HepG2 (cell line): ENCODE measurements around the gene PTCRA. TPM values are rescaled to one million over a fixed set of nuclear protein-coding genes. Genes with fewer than 3 reads are reported as not detected.

ENCODE experiments used
- ARID4A ChIP-seq: sonication (generic); formaldehyde crosslinking; IDR thresholded peaks from 2 replicates; pipeline ENCODE4 v1.5.0; 2020; ENCODE audit warnings: mild to moderate bottlenecking, missing genetic modification reagents, borderline replicate concordance
- HMGA1 ChIP-seq: sonication (generic); formaldehyde crosslinking; conservative IDR thresholded peaks from 2 replicates; pipeline ENCODE4 v1.4.0; 2020; ENCODE audit warnings: missing genetic modification reagents
- JUND ChIP-seq: sonication (generic); formaldehyde crosslinking; IDR thresholded peaks from 2 replicates; pipeline ENCODE4 v1.8.0; 2022; ENCODE audit warnings: mild to moderate bottlenecking, missing genetic modification reagents
- KDM6A ChIP-seq: IDR thresholded peaks from 2 replicates; pipeline ENCODE4 v1.6.1; 2016; ENCODE audit warnings: low read depth
- KLF11 ChIP-seq: IDR thresholded peaks from 2 replicates; pipeline ENCODE4 v1.6.1; 2016; ENCODE audit warnings: missing compliant biosample characterization
- MED13 ChIP-seq: sonication (generic); formaldehyde crosslinking; IDR thresholded peaks from 2 replicates; pipeline ENCODE4 v1.5.0; 2020; ENCODE audit warnings: missing genetic modification reagents
- MXD3 ChIP-seq: IDR thresholded peaks from 2 replicates; pipeline ENCODE4 v1.6.1; 2016; ENCODE audit warnings: mild to moderate bottlenecking, missing biosample characterization, missing genetic modification reagents
- NFE2L1 ChIP-seq: sonication (generic); formaldehyde crosslinking; IDR thresholded peaks from 2 replicates; pipeline ENCODE4 v1.4.0; 2020; ENCODE audit warnings: missing genetic modification reagents, mild to moderate bottlenecking, borderline replicate concordance
- NFIB ChIP-seq: sonication (generic); formaldehyde crosslinking; IDR thresholded peaks from 2 replicates; pipeline ENCODE4 v1.9.0; 2021; ENCODE audit warnings: missing genetic modification reagents, mild to moderate bottlenecking, borderline replicate concordance
- NR2F2 ChIP-seq: IDR thresholded peaks from 2 replicates; pipeline ENCODE4 v1.6.1; 2012; ENCODE audit warnings: low read depth, inconsistent platforms, borderline replicate concordance
- PREB ChIP-seq: sonication (generic); formaldehyde crosslinking; IDR thresholded peaks from 2 replicates; pipeline ENCODE4 v1.4.0; 2020; ENCODE audit warnings: missing genetic modification reagents
- SOX6 ChIP-seq, 2 experiments: fragments of 450-650 bp in 1 of 2; sonication (generic) in 1 of 2; formaldehyde crosslinking in 1 of 2; IDR thresholded peaks; 2 replicates each; pipeline versions ENCODE4 v1.4.0 to v1.6.1; 2017 to 2020; ENCODE audit warnings: antibody characterized with exemption in 1 of 2, mild to moderate bottlenecking in 1 of 2, missing genetic modification reagents in 1 of 2
- SP4 ChIP-seq: sonication (generic); formaldehyde crosslinking; IDR thresholded peaks from 2 replicates; pipeline ENCODE4 v1.8.1; 2023; ENCODE audit warnings: mild to moderate bottlenecking, missing genetic modification reagents
- ZNF564 ChIP-seq: sonication (generic); formaldehyde crosslinking; IDR thresholded peaks from 2 replicates; pipeline ENCODE4 v1.8.1; 2023; ENCODE audit warnings: mild to moderate bottlenecking, missing genetic modification reagents
- ZNF619 ChIP-seq: sonication (generic); formaldehyde crosslinking; IDR thresholded peaks from 2 replicates; pipeline ENCODE4 v1.4.0; 2020; ENCODE audit warnings: mild to moderate bottlenecking, missing genetic modification reagents
- ZNF660 ChIP-seq: sonication (generic); formaldehyde crosslinking; IDR thresholded peaks from 2 replicates; pipeline ENCODE4 v1.5.1; 2020; ENCODE audit warnings: mild to moderate bottlenecking, low read depth, missing genetic modification reagents, borderline replicate concordance
- ZNF713 ChIP-seq: sonication (generic); formaldehyde crosslinking; IDR thresholded peaks from 2 replicates; pipeline ENCODE4 v1.4.0; 2020; ENCODE audit warnings: mild to moderate bottlenecking, missing genetic modification reagents
- ZSCAN12 ChIP-seq: sonication (generic); formaldehyde crosslinking; IDR thresholded peaks from 2 replicates; pipeline ENCODE4 v1.9.0; 2021; ENCODE audit warnings: mild to moderate bottlenecking, missing genetic modification reagents
- polyA plus RNA-seq, 8 experiments: library from polyadenylated mRNA; depleted of rRNA in 3 of 8; stranded (reverse) in 7 of 8; unstranded in 1 of 8; fragments of >200 nt; fragmentation: Illumina TruSeq in 4 of 8; extraction: Trizol in 4 of 8; gene quantifications; 2 replicates each; pipeline versions ENCODE4 v1.2.1 to v1.2.3, GENCODE V29; 2011 to 2016; ENCODE audit warnings: low read depth in 4 of 8, missing spikeins in 1 of 8, mixed read lengths in 1 of 8; ENCODE audit not compliant: insufficient read depth in 1 of 8
- total RNA-seq, 5 experiments: library from RNA; depleted of rRNA; stranded (reverse); fragments of >200 nt; fragmentation: Illumina TruSeq; extraction: Trizol; gene quantifications; 2 replicates each; pipeline ENCODE4 v1.2.3, GENCODE V29; 2016; ENCODE audit warnings: low read depth in 1 of 5
- TF ChIP-seq, protein P1 (sequence below): sonication (generic); formaldehyde crosslinking; IDR thresholded peaks from 2 replicates; pipeline ENCODE4 v1.8.0; 2022; ENCODE audit warnings: mild to moderate bottlenecking, missing genetic modification reagents; ENCODE audit not compliant: insufficient replicate concordance
- TF ChIP-seq, protein P2 (sequence below): IDR thresholded peaks from 2 replicates; pipeline ENCODE4 v1.6.1; 2016; ENCODE audit warnings: missing genetic modification reagents, missing compliant biosample characterization

PTCRA gene
- total and polyA plus RNA-seq, 2 of the 13 experiments (the other 11 are each of a cell fraction or from before 2014, with no cell fraction given) = not detected

DNA sequence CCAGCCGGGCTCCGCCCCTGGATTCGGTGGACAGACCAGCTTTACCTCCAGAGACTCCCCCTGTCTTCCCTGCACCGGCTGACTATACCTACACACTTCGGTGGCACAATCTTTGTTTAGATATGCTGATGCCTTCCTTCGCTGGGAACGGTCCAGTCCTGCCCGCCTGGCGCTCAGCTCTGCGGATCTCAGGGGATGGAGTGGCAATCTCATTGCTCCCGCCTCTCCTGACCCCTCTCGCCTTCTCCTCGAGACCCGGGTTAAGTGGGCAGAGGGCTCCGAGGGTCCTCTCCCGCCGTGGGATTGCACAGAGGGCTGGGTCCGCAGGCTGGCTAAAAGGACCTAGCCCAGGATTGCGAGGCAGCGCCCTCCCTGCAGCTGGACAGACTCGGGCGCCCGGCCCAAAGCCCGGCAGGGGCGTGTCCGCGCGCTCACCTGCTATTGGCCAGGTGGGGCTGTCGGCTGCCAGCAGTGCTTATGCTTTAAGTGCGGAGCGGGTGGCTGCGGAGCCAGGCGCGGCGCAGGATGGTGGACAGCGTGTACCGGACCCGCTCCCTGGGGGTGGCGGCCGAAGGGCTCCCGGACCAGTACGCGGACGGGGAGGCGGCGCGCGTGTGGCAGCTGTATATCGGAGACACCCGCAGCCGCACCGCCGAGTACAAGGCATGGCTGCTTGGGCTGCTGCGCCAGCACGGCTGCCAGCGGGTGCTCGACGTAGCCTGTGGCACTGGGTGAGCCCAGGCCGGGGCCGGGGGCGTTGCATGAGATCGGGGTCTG lies 44.6 kb downstream of the PTCRA start, which contains the start of gene GNMT (continued):
- peak; percentile 97 for TF ChIP-seq ARID4A (CRISPR knock-in tag)
- no peak for TF ChIP-seq NFE2L1
- TF ChIP-seq ZNF660 (CRISPR knock-in tag) = no peak
- no peak for TF ChIP-seq JUND (CRISPR knock-in tag)
- peak; percentile 82; the same call in 1 of the 2 replicates for TF ChIP-seq NFIB (CRISPR knock-in tag)
- no peak; the same call in none of the 2 replicates for TF ChIP-seq ZNF619 (CRISPR knock-in tag)
- TF ChIP-seq MXD3 (CRISPR knock-in tag) = peak; percentile 53; the same call in 1 of the 2 replicates
- TF ChIP-seq PREB (CRISPR knock-in tag) = no peak
- TF ChIP-seq HMGA1 (CRISPR knock-in tag) = no peak
- TF ChIP-seq, protein P1, sequence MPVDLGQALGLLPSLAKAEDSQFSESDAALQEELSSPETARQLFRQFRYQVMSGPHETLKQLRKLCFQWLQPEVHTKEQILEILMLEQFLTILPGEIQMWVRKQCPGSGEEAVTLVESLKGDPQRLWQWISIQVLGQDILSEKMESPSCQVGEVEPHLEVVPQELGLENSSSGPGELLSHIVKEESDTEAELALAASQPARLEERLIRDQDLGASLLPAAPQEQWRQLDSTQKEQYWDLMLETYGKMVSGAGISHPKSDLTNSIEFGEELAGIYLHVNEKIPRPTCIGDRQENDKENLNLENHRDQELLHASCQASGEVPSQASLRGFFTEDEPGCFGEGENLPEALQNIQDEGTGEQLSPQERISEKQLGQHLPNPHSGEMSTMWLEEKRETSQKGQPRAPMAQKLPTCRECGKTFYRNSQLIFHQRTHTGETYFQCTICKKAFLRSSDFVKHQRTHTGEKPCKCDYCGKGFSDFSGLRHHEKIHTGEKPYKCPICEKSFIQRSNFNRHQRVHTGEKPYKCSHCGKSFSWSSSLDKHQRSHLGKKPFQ (CRISPR knock-in tag) = peak; percentile 80
- no peak for TF ChIP-seq KDM6A (CRISPR knock-in tag)
- TF ChIP-seq SOX6 (IDR thresholded peaks at IDR 0.05) = no peak
- peak; percentile 16 for TF ChIP-seq SOX6 (CRISPR knock-in tag; IDR thresholded peaks at IDR 0.05)
- peak; percentile 15; the same call in 1 of the 2 replicates for TF ChIP-seq ZSCAN12 (CRISPR knock-in tag)
- TF ChIP-seq ZNF564 (CRISPR knock-in tag) = no peak; the same call in 1 of the 2 replicates
- TF ChIP-seq SP4 (CRISPR knock-in tag) = no peak
- TF ChIP-seq KLF11 (CRISPR knock-in tag) = peak; percentile 85; the same call in 1 of the 2 replicates
- 0 out of 2 replicates have a peak, but pooled peaks have one; percentile 63 for TF ChIP-seq ZNF713
- TF ChIP-seq MED13 (CRISPR knock-in tag) = no peak
- no peak for TF ChIP-seq NR2F2
- TF ChIP-seq, protein P2, sequence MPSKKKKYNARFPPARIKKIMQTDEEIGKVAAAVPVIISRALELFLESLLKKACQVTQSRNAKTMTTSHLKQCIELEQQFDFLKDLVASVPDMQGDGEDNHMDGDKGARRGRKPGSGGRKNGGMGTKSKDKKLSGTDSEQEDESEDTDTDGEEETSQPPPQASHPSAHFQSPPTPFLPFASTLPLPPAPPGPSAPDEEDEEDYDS = peak; percentile 85
